Measurements from ENCODE around the gene HBEGF.
A peak's percentile ranks its signal among the peaks of the same experiment; 100 is the strongest.

HBEGF gene

DNA sequence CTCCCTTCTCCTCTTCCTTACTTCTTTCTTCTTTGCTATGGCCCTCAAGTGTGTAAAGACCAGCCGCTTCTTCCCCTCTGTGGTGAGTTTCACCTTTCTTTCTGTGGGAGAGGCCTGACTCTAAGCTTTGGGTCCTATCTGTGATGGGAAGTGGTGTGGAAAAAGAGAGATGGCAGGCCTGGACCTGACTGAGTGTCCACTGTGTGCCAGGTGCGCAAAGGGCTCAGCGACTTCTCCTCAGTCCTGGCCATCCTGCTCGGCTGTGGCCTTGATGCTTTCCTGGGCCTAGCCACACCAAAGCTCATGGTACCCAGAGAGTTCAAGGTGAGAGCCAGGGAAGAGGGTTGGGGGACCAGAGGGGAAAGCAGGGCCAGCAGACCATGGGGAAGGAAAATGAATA is 19.5 kb upstream of the HBEGF start:
- Mint-ChIP-seq H3K9me3 (no peaks in the 10 kb centered on the region), H3K27ac (no peak overlapping the region), H3K36me3 (peaks cover 3% of the 10 kb centered on the region), H3K27me3 (no peaks in the 10 kb centered on the region), H3K4me1 (peaks cover 7% of the 10 kb centered on the region), H3K4me3 (no peak overlapping the region)
- no peak for ATAC-seq (ENCODE audit: low read depth)
- DNase-seq (ENCODE audit: low spot score in 2 of 2) = no peak

DNA sequence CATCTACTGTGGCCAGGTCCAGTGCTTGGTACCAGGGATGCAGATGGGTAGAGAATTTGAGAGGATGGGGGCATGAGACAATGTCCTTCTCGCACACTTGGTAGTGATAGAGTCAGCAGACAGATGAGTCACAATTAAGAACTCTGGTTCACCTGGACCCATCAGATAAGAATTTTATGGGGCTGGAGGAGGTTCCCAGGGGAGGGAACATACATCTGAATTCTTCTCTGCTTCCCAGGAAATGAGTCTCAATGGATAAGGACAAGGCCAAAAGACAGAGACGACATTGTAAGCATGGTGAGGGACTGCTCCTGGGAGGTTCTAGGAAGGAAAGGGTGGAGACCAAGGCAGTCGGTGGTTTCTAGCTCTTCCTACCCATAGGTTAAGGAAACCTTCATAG is 18.9 kb upstream of the HBEGF start:
- Mint-ChIP-seq H3K4me1 (peaks cover 7% of the 10 kb centered on the region), H3K9me3 (no peaks in the 10 kb centered on the region), H3K4me3 (no peak overlapping the region), H3K27ac (no peak overlapping the region), H3K36me3 (peaks cover 3% of the 10 kb centered on the region), H3K27me3 (no peaks in the 10 kb centered on the region)
- DNase-seq (ENCODE audit: low spot score in 2 of 2) (no peak), ATAC-seq (ENCODE audit: low read depth) (no peak)

GRCh38 chr5:140364472-140364765 is 18.0 kb upstream of the HBEGF start:
- Mint-ChIP-seq H3K36me3 (peaks cover 2% of the 10 kb centered on the region), H3K4me1 (peaks cover 7% of the 10 kb centered on the region), H3K27me3 (no peaks in the 10 kb centered on the region), H3K9me3 (no peaks in the 10 kb centered on the region), H3K27ac (no peak overlapping the region), H3K4me3 (no peak overlapping the region)
- no peak for DNase-seq (ENCODE audit: low spot score in 2 of 2)
- no peak for ATAC-seq (ENCODE audit: low read depth)

GRCh38 chr5:140363631-140364471 is 17.4 kb upstream of the HBEGF start:
- no peak overlapping the region for H3K27ac Mint-ChIP-seq
- H3K4me1 Mint-ChIP-seq = peaks cover 7% of the 10 kb centered on the region
- DNase-seq (ENCODE audit: low spot score in 2 of 2) (no peak), ATAC-seq (ENCODE audit: low read depth) (no peak)
- peak overlapping the region; percentile 72 for H3K4me3 Mint-ChIP-seq
- H3K27me3 Mint-ChIP-seq = no peaks in the 10 kb centered on the region
- H3K9me3 Mint-ChIP-seq = no peaks in the 10 kb centered on the region
- no peaks in the 10 kb centered on the region for H3K36me3 Mint-ChIP-seq

GRCh38 chr5:140362875-140363630 is 16.6 kb upstream of the HBEGF start:
- peak; percentile 97 for ATAC-seq (ENCODE audit: low read depth)
- Mint-ChIP-seq H3K27me3 (no peaks in the 10 kb centered on the region), H3K9me3 (no peaks in the 10 kb centered on the region)

GRCh38 chr5:140362311-140362710 is 15.9 kb upstream of the HBEGF start:
- Mint-ChIP-seq H3K27ac (no peak overlapping the region), H3K4me1 (peaks cover 13% of the 10 kb centered on the region), H3K27me3 (peaks cover 2% of the 10 kb centered on the region), H3K36me3 (no peaks in the 10 kb centered on the region), H3K9me3 (no peaks in the 10 kb centered on the region), H3K4me3 (no peak overlapping the region)
- DNase-seq (ENCODE audit: low spot score in 2 of 2) = no peak
- ATAC-seq (ENCODE audit: low read depth) = no peak

More at GRCh38 chr5:140362875-140363630, 16.6 kb upstream of the HBEGF start:
- Mint-ChIP-seq H3K27ac (no peak overlapping the region), H3K36me3 (no peaks in the 10 kb centered on the region), H3K4me3 (peak overlapping the region; percentile 72), H3K4me1 (peaks cover 7% of the 10 kb centered on the region)
- peak; percentile 83 to 91 for DNase-seq (ENCODE audit: low spot score in 2 of 2)

GRCh38 chr5:140361901-140362300 is 15.5 kb upstream of the HBEGF start:
- H3K4me1 Mint-ChIP-seq = peaks cover 16% of the 10 kb centered on the region
- H3K27ac Mint-ChIP-seq = no peak overlapping the region
- peaks cover 2% of the 10 kb centered on the region for H3K27me3 Mint-ChIP-seq
- ATAC-seq (ENCODE audit: low read depth) (no peak), DNase-seq (ENCODE audit: low spot score in 2 of 2) (no peak)
- H3K36me3 Mint-ChIP-seq = no peaks in the 10 kb centered on the region
- no peak overlapping the region for H3K4me3 Mint-ChIP-seq
- H3K9me3 Mint-ChIP-seq = no peaks in the 10 kb centered on the region

DNA sequence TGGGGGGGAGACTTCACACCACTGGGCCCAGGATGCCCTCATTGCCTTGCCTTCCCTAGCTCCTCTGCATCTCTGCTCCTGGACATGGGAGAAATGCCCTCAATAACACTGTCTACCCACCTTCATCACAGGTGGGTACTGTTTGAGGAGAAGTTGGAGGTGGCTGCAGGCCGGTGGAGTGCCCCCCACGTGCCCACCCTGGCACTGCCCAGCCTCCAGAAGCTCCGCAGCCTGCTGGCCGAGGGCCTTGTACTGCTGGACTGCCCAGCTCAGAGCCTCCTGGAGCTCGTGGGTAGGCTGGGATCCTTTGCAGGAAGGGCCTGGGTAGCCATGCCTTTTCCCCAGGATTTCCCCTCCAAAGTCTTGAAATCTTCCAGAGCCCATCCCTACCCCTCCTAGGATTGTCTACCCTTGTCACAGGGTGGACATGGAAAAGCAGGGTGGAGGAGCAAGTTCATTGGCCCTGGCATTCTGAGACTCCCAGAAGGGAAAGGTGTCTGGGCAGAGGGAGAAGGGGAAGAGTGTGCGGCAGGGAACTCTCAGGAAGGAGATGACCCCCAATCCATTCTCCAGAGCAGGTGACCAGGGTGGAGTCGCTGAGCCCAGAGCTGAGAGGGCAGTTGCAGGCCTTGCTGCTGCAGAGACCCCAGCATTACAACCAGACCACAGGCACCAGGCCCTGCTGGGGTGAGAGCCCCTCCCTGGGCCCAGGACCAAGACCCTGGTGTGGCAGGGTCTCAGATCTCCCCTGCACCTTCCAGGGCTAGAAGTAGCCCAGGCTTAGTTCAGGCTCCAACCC is 14.5 kb upstream of the HBEGF start:
- Mint-ChIP-seq H3K27me3 (peaks cover 2% of the 10 kb centered on the region), H3K4me1 (peaks cover 16% of the 10 kb centered on the region), H3K36me3 (no peaks in the 10 kb centered on the region), H3K9me3 (no peaks in the 10 kb centered on the region), H3K4me3 (no peak overlapping the region), H3K27ac (no peak overlapping the region)
- DNase-seq (ENCODE audit: low spot score in 2 of 2) (no peak), ATAC-seq (ENCODE audit: low read depth) (no peak)

GRCh38 chr5:140360101-140360500 is 13.7 kb upstream of the HBEGF start, which contains the start of gene SLC4A9:
Gene SLC4A9, plus strand, starts transcription at chr5:140360194. Its CDS starts 43 bp downstream, at chr5:140360237.
- Mint-ChIP-seq H3K4me3 (no peak within 1 kb of the TSS), H3K9me3 (no peaks in the 10 kb centered on the region), H3K27me3 (peaks cover 2% of the 10 kb centered on the region), H3K4me1 (peaks cover 16% of the 10 kb centered on the region), H3K27ac (no peak within 1 kb of the TSS), H3K36me3 (no peaks in the 10 kb centered on the region)
- ATAC-seq (ENCODE audit: low read depth) (no peak), DNase-seq (ENCODE audit: low spot score in 2 of 2) (no peak)

DNA sequence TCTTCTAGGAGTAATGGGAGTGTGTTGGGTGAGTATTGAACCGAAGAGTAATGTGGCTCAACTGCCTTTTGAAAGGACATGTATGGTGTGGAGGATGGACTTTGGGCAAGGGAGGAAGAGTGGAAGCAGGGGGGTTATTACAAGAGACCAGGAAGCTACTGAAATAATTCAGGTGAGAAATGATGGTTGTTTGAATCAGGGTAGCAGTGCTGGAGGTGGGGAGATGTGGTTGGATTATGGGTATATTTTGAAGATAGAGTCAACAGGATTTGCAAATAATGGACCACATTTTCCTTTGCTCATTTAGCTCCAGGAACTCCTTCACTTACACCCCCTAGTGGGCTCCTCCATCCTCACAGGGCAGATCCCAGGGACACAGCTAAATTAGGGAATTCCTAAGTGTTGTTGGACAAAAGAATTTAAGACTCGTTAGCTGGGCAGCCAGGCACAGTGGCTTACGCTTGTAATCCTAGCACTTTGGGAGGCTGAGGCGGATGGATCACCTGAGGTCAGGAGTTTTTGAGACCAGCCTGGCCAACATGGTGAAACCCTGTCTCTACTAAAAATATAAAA is 12.4 kb upstream of the HBEGF start:
- peaks cover 16% of the 10 kb centered on the region for H3K4me1 Mint-ChIP-seq
- no peak overlapping the region for H3K4me3 Mint-ChIP-seq
- H3K36me3 Mint-ChIP-seq = no peaks in the 10 kb centered on the region
- H3K9me3 Mint-ChIP-seq = no peaks in the 10 kb centered on the region
- no peak for ATAC-seq (ENCODE audit: low read depth)
- DNase-seq (ENCODE audit: low spot score in 2 of 2) = no peak
- no peak overlapping the region for H3K27ac Mint-ChIP-seq
- H3K27me3 Mint-ChIP-seq = peaks cover 2% of the 10 kb centered on the region

GRCh38 chr5:140357726-140358093 is 11.3 kb upstream of the HBEGF start:
- ATAC-seq (ENCODE audit: low read depth) (peak; percentile 98), DNase-seq (ENCODE audit: low spot score in 2 of 2) (peak; percentile 74 to 75)
- Mint-ChIP-seq H3K9me3 (no peaks in the 10 kb centered on the region), H3K36me3 (no peaks in the 10 kb centered on the region), H3K27ac (no peak overlapping the region), H3K4me3 (peak overlapping the region; percentile 61), H3K27me3 (peaks cover 2% of the 10 kb centered on the region), H3K4me1 (peaks cover 9% of the 10 kb centered on the region)

- Mint-ChIP-seq H3K4me1 (peaks cover 9% of the 10 kb centered on the region), H3K4me3 (peak overlapping the region; percentile 61), H3K27ac (no peak overlapping the region), H3K9me3 (no peaks in the 10 kb centered on the region), H3K27me3 (peaks cover 2% of the 10 kb centered on the region), H3K36me3 (no peaks in the 10 kb centered on the region)
- peak; percentile 31 for ATAC-seq (ENCODE audit: low read depth)
- no peak for DNase-seq (ENCODE audit: low spot score in 2 of 2)
Observed at GRCh38 chr5:140356853-140357725, 10.7 kb upstream of the HBEGF start.

GRCh38 chr5:140355546-140355945 is 9.1 kb upstream of the HBEGF start:
- H3K9me3 Mint-ChIP-seq = no peaks in the 10 kb centered on the region
- DNase-seq (ENCODE audit: low spot score in 2 of 2) (no peak), ATAC-seq (ENCODE audit: low read depth) (no peak)
- no peak overlapping the region for H3K27ac Mint-ChIP-seq
- H3K27me3 Mint-ChIP-seq = peaks cover 2% of the 10 kb centered on the region
- H3K36me3 Mint-ChIP-seq = no peaks in the 10 kb centered on the region
- peaks cover 11% of the 10 kb centered on the region for H3K4me1 Mint-ChIP-seq
- H3K4me3 Mint-ChIP-seq = no peak overlapping the region
